ENCODE results near the gene PTPN11. TPM values are rescaled to one million over a fixed set of nuclear protein-coding genes. Genes with fewer than 3 reads are reported as not detected.

Gene PTPN11
- total and polyA plus RNA-seq, 10 of the 15 experiments (the other 5 are each of a cell fraction or from before 2014, with no cell fraction given): 14.6 to 85.2 (median 58.6) TPM

DNA sequence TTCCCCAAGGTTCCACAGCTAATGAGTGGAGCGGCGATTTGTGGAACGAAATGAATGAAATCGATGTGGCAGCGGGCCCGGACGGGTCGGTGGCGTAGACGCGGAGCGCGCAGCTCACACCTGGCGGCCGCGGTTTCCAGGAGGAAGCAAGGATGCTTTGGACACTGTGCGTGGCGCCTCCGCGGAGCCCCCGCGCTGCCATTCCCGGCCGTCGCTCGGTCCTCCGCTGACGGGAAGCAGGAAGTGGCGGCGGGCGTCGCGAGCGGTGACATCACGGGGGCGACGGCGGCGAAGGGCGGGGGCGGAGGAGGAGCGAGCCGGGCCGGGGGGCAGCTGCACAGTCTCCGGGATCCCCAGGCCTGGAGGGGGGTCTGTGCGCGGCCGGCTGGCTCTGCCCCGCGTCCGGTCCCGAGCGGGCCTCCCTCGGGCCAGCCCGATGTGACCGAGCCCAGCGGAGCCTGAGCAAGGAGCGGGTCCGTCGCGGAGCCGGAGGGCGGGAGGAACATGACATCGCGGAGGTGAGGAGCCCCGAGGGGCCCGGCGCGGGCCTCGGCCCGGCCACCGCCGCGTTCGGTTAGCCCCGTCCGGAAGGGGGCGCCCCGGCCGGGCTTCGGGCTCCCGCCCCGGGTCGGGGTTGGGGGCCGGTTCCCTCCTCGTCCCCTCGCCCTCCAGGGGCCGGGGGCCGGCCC is at the start of gene PTPN11 (continued):
- TF ChIP-seq MYC (IDR thresholded peaks at IDR 0.05; ENCODE audit: insufficient read depth, insufficient read length, insufficient replicate concordance, low read length, severe bottlenecking) (peak; percentile 48), NFXL1 (IDR thresholded peaks at IDR 0.05; ENCODE audit: borderline replicate concordance) (no peak), RCOR1 (conservative IDR thresholded peaks at IDR 0.05; ENCODE audit: low read depth, low read length) (0 out of 2 replicates have a peak, but pooled peaks have one; percentile 17), POLR2AphosphoS5 (IDR thresholded peaks at IDR 0.05; ENCODE audit: low read length) (peak; percentile 96), HDAC2 (IDR thresholded peaks at IDR 0.05) (no peak), TCF7 (IDR thresholded peaks at IDR 0.05; ENCODE audit: borderline replicate concordance) (no peak), NFIC (IDR thresholded peaks at IDR 0.05; ENCODE audit: low read depth, low read length) (no peak), GABPA (IDR thresholded peaks at IDR 0.05; ENCODE audit: low read depth) (peak; percentile 82), FOS (IDR thresholded peaks at IDR 0.05; ENCODE audit: borderline replicate concordance, extremely low read depth, insufficient read length) (no peak), FOXM1 (IDR thresholded peaks at IDR 0.05; ENCODE audit: low read depth, low read length) (0 out of 2 replicates have a peak, but pooled peaks have one; percentile 25), JUND (IDR thresholded peaks at IDR 0.05; ENCODE audit: low read depth, low read length) (no peak), SUPT20H (IDR thresholded peaks at IDR 0.05; ENCODE audit: borderline replicate concordance, control insufficient read depth, low read depth, low read length) (no peak), MXI1 (IDR thresholded peaks at IDR 0.05; ENCODE audit: low read depth, low read length) (no peak)
- TF ChIP-seq, protein P1, sequence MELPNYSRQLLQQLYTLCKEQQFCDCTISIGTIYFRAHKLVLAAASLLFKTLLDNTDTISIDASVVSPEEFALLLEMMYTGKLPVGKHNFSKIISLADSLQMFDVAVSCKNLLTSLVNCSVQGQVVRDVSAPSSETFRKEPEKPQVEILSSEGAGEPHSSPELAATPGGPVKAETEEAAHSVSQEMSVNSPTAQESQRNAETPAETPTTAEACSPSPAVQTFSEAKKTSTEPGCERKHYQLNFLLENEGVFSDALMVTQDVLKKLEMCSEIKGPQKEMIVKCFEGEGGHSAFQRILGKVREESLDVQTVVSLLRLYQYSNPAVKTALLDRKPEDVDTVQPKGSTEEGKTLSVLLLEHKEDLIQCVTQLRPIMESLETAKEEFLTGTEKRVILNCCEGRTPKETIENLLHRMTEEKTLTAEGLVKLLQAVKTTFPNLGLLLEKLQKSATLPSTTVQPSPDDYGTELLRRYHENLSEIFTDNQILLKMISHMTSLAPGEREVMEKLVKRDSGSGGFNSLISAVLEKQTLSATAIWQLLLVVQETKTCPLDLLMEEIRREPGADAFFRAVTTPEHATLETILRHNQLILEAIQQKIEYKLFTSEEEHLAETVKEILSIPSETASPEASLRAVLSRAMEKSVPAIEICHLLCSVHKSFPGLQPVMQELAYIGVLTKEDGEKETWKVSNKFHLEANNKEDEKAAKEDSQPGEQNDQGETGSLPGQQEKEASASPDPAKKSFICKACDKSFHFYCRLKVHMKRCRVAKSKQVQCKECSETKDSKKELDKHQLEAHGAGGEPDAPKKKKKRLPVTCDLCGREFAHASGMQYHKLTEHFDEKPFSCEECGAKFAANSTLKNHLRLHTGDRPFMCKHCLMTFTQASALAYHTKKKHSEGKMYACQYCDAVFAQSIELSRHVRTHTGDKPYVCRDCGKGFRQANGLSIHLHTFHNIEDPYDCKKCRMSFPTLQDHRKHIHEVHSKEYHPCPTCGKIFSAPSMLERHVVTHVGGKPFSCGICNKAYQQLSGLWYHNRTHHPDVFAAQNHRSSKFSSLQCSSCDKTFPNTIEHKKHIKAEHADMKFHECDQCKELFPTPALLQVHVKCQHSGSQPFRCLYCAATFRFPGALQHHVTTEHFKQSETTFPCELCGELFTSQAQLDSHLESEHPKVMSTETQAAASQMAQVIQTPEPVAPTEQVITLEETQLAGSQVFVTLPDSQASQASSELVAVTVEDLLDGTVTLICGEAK (IDR thresholded peaks at IDR 0.05; ENCODE audit: borderline replicate concordance): 0 out of 2 replicates have a peak, but pooled peaks have one; percentile 64
- TF ChIP-seq, protein P2, sequence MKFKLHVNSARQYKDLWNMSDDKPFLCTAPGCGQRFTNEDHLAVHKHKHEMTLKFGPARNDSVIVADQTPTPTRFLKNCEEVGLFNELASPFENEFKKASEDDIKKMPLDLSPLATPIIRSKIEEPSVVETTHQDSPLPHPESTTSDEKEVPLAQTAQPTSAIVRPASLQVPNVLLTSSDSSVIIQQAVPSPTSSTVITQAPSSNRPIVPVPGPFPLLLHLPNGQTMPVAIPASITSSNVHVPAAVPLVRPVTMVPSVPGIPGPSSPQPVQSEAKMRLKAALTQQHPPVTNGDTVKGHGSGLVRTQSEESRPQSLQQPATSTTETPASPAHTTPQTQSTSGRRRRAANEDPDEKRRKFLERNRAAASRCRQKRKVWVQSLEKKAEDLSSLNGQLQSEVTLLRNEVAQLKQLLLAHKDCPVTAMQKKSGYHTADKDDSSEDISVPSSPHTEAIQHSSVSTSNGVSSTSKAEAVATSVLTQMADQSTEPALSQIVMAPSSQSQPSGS (IDR thresholded peaks at IDR 0.05; ENCODE audit: low read length): no peak
- TF ChIP-seq, protein P3, sequence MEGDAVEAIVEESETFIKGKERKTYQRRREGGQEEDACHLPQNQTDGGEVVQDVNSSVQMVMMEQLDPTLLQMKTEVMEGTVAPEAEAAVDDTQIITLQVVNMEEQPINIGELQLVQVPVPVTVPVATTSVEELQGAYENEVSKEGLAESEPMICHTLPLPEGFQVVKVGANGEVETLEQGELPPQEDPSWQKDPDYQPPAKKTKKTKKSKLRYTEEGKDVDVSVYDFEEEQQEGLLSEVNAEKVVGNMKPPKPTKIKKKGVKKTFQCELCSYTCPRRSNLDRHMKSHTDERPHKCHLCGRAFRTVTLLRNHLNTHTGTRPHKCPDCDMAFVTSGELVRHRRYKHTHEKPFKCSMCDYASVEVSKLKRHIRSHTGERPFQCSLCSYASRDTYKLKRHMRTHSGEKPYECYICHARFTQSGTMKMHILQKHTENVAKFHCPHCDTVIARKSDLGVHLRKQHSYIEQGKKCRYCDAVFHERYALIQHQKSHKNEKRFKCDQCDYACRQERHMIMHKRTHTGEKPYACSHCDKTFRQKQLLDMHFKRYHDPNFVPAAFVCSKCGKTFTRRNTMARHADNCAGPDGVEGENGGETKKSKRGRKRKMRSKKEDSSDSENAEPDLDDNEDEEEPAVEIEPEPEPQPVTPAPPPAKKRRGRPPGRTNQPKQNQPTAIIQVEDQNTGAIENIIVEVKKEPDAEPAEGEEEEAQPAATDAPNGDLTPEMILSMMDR (IDR thresholded peaks at IDR 0.05 in 2 of 3, conservative IDR thresholded peaks at IDR 0.05 in 1 of 3; ENCODE audit: control insufficient read depth in 2 of 3, extremely low read depth in 1 of 3, insufficient read depth in 1 of 3, low read depth in 3 of 3, low read length in 3 of 3): peak; percentile 24 to 40 (median 32); a peak in 5 of 6 replicates
- TF ChIP-seq, protein P4, sequence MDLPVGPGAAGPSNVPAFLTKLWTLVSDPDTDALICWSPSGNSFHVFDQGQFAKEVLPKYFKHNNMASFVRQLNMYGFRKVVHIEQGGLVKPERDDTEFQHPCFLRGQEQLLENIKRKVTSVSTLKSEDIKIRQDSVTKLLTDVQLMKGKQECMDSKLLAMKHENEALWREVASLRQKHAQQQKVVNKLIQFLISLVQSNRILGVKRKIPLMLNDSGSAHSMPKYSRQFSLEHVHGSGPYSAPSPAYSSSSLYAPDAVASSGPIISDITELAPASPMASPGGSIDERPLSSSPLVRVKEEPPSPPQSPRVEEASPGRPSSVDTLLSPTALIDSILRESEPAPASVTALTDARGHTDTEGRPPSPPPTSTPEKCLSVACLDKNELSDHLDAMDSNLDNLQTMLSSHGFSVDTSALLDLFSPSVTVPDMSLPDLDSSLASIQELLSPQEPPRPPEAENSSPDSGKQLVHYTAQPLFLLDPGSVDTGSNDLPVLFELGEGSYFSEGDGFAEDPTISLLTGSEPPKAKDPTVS (IDR thresholded peaks at IDR 0.05; ENCODE audit: low read depth, low read length): no peak
- TF ChIP-seq, protein P5, sequence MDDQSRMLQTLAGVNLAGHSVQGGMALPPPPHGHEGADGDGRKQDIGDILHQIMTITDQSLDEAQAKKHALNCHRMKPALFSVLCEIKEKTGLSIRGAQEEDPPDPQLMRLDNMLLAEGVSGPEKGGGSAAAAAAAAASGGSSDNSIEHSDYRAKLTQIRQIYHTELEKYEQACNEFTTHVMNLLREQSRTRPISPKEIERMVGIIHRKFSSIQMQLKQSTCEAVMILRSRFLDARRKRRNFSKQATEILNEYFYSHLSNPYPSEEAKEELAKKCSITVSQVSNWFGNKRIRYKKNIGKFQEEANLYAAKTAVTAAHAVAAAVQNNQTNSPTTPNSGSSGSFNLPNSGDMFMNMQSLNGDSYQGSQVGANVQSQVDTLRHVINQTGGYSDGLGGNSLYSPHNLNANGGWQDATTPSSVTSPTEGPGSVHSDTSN (IDR thresholded peaks at IDR 0.05; ENCODE audit: insufficient replicate concordance, low read depth, low read length): no peak

All from GM12878 (cell line).